HG03439 (cell line): ENCODE results near the gene PPP1R12B.
A peak's percentile ranks its signal among the peaks of the same experiment; 100 is the strongest.
"Not testable (repeated sequence)": the region's sequence is repeated elsewhere in the genome, so short reads cannot be mapped to it uniquely, and the experiment has no call there.

Experiments
- ATAC-seq: cut with Tn5 transposase; IDR thresholded peaks from one replicate; pipeline ENCODE4 v1.9.1; 2021; ENCODE audit warnings: mild to moderate bottlenecking, moderate library complexity; ENCODE audit not compliant: unreplicated experiment

Gene PPP1R12B

DNA sequence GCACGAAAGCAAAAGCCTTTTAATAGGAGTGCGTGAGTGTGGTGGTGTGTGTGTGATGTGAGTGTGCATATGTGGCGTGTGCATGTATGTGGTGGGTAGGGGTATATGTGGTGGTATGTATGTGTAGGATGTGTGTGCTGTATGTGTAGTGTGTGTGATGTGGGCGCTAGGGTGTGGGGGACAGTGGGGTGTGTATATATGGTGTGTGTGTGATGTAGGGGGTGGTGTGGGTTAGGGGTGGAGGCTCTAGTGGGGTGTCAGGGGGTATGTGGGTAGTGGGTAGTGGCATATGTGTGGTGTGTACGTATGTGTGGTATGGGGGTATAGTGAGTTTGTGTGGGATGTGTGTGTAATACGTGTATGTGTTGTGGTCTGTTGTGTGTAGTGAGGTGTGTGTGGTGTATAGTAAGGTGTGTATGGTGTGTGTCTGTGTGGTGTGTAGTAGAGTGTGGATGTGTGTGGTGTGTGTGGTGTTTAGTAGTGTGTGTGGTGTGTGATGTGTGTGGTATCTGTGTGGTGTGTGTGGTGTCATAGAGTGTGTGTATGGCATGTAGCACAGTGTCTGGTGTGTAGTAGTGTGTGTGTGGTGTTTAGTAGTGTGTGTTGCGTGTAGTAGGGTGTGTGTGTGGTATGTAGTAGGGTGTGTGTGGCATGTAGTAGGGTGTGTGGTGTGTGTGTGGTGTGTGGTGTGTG is 275.7 kb downstream of the PPP1R12B start:
- ATAC-seq, result no peak

DNA sequence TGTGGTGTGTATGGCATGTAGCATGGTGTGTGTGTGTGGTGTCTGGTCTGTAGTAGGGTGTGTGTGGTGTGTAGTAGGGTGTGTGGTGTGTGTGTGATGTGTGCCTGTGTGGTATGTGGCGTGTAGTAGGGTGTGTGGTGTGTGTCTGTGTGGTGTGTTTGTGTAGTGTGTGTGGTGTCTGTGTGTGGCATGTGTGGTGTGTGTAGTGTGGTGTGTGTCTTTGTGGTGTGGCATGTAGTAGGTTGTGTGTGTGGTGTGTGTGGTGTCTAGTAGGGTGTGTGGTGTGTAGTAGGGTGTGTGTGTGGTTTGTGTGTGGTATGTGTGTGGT is 276.2 kb downstream of the PPP1R12B start:
- no peak for ATAC-seq

DNA sequence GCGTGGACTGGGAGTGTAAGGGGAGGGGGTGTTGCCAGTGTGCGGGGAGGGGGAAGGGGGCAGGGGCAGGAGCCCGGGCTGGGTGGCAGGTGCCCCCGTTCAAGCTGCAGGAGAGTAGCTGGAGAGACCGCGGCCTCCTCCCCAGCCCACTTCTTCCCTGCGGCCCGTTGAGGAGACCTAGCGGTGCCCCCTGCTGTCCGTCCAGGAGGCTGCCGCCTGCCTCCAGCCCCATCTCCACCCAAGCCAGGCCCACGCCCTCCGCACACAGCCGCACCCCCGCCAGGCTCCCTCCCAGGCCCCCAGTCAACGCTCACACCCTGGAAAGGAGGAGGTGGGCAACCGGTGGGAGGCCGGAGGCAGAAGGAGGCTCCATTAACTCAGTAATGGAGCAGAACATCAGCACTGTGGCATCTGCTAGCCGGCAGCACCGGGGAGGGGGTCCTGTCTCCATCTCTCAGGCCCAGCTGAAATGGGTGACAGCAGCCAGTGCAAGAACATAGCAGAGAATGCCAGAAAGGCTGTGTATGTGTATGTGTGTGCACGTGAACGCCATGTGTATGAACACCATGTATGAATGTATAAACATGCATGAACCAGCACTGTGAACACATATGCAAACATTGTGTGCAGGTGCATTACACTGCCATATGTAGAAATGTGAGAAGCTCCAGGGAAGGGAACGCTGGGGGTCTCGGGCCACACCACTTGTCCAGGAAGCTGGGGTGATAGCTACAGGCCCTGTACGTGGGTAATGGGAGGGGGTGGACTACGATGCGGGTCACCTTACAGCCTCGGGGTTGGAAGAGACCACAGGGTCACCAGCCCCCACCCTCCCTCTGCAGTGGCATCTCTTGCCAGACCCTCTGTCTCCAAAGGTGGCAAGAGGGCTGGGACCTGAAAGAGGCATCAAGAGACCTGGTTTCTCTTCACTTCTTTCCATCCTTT is 277.2 kb downstream of the PPP1R12B start:
- no peak for ATAC-seq

DNA sequence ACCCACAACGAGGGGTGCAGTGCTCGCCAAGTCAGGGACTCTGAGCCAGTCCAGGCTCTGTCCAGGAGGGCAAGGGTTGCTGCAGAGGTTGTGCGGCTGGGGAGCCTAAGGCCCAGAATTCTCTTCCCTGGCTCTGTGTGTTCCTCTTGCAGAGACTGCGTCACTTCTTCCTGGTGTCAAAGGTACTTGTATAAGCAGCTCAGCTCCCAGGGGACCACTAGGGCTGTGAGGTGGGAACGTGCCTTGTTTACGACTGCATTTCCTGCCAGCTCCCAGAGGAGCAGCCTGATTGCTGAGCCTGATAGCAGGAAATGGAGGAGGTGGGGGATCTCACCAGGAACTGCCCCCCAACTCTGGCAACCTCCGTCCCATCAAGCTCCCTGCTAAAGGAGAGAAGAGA is 278.5 kb downstream of the PPP1R12B start:
- ATAC-seq, result not testable (repeated sequence)

DNA sequence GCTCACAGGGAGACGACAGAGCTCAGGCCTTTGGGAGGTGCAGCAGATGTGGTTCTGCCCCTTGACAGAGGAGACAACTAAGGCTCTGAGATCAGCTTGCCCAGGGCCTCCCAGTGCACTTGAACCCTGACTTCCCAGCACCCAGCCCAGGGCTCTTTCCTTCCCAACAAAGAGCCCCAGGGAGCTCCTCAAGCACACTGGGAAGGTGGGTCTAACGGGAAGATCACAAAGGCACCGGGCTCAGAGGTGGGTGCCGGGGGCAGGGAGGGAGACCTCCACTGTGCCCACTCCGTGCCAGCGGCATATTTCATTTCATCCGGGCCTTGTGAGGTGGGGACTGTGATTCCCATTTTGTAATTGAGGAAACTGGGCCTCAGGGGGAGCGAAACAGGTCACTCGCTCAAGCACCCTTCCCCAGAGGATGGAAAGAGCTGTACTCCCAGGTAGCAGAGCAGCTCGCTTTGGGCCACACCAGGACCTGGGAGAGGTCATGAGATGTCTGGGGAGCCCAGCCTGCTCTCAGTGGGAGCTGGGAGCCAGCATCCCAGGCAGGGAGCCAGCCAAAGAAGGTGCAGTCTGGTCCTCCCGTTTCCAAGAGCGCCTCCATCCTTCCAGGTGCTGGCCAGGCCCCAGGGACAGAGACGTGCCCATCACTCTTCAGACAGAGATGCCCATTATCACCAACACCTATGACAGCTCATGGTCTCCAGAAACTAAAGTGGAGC is 279.5 kb downstream of the PPP1R12B start:
- ATAC-seq, result no peak

DNA sequence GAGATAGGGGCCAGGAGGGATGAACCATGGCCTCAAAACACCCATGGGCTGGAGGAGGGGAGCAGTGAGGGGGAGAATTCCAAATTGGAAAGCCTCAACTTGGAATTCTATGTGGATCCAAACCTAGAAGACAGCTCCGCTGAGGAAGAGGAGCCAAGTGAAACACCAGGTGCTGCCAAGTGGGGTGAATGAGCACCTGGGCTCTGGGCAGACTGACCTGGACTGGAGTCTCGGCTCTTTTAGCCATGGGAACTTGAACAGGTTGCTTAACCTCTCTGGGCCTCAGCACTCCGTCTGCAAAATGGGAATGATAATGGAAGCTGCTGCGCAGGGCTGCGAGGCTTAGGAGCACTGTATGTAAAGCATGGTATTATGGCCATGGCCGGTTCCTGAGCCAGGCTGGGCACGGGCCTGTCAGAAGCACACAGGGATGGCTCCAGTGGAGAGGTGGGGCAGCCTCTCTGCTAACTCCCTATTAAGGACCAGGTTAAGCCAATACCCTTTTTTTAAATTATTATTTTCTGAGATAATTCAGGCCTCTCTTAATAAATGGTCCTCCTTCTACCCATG is 280.2 kb downstream of the PPP1R12B start:
- no peak for ATAC-seq

DNA sequence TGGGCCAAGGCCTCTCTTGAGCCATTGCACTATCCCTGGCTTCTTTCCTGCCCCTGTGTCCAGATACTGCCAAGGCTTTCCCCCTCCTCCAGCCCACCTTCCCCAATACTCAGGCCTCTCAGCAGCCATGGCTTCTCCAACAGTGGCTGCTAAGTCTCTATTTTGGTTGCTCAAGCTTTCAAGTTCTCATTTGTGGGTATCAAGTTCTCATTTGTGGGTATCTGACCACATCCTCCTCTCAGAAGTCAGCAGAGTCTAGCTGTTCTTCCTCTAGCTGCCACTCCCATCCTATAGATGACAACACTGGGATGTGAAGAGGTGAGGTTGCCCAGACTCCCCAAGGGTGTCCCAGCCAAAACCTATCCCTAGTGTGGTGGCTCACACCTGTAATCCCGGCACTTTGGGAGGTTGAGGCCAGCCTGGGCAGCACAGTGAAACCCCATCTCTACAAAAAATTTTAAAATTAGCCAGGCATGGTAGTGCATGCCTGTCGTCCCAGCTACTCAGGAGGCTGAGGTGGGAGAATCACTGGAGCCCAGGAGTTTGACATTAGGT is 280.8 kb downstream of the PPP1R12B start:
- ATAC-seq, result peak; percentile 63

DNA sequence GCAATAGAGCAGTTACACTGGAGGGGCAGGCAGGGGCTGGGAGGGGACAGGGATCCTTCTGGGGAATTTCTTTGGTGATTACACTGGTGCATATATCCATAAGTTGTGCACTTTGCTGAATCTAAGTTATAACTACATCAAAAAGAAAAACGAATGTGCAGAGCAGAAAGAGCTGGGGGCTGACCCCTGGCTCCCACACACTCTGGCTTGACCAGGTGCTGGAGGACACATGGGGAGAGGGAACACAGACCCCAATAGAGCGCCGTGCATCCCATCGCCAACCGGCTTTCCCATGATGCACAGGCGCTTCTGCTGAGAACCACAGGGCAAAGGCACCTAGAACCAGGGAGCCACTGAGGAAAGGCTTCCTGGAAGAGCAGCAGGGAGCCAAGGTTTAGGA is 281.6 kb downstream of the PPP1R12B start:
- not testable (repeated sequence) for ATAC-seq

DNA sequence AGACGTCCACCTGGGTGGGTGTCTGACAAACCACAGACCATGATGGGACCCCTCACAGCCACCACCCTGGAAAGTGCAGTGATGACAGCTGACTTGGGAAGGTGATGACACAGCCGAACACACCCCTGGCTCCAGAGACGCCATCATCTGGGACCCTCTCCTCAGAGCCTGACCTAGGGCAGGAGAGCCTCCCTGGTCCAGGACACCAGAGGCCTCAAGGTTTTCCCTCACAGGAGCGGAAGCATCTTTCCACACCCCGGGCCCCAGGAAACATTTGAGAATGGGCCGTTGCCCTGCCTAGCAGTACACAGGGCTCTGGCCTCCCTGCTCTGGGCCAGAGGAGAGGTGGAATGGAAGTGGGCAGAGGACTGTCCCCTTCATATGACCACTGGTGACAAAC is 282.0 kb downstream of the PPP1R12B start:
- no peak for ATAC-seq

DNA sequence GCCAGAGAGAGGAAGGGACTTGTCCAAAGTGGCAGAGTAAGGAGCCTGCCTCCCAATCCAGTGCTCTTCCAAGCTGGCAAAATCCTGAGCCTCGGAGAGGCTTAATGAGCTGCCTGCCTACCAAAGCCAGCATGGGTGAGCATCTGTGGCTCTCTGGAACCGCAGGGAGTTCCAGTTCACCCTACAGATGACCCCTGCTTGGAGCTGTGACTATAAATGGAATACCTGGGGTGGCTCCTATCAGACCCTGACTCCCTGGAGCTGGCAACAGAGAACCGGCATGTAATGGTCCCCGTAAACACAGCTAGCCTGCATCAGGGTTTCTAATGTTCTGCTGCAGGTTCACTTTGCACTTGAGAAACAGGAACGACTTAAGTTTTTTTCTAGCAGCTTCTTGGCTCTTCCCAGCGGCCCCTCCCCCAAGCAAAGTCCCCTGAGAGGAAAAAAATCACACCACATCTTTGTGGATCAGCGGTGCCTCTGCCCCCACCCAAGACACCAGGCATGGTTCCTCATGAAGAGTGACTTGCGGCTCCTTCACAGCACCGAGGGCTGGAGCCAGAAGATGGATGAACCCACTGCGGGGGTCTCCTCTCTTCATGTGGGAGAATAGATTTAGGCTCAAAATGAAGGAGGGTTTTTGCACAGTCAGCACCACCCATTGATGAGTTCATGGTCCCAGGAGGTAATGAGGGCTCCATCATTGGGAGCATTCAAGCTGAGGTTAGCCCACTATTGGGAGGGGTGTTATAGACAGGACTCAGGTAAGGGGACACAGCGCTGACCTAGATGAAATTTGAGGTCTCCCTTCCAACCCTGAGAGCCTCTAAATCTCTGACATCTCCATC is 282.8 kb downstream of the PPP1R12B start:
- no peak for ATAC-seq

DNA sequence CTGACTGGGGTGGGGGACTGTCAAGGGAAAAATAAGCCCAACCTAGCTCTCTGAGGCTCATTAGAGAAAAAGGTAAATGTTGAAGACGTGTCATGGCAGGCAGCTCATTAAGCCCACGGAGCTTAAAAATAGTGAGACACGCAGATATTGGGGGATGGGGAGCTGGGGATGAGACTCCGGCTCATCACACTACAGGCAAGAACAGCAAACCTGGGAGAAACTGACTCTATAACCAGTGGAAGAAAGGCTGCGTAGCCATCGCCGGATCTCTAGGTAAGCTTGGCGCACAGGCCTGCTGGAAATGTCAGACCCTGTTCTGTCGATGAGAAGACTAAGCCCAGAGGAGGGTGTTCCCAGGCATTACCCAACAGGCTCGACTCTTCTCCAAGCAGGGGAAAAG is 283.7 kb downstream of the PPP1R12B start:
- no peak for ATAC-seq

DNA sequence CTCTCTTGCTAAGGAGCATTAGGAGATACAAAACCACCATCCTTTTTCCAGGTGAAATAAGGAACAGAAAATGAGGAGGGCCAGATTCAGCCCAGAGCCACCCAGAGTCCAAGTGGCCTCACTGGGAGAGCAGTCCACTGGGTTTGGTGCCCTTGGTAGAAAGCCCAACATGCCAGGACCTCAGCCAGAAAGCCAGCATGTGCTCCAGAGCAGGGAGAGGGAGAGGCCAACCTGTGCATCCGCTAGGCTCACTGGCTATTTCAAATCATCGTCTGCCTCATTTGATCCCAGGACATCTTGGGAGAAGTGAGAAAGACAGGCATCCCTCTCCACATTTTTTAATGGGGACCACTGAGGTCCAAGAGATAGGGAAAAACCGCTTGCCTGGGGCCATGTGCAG is 287.7 kb downstream of the PPP1R12B start:
- not testable (repeated sequence) for ATAC-seq

DNA sequence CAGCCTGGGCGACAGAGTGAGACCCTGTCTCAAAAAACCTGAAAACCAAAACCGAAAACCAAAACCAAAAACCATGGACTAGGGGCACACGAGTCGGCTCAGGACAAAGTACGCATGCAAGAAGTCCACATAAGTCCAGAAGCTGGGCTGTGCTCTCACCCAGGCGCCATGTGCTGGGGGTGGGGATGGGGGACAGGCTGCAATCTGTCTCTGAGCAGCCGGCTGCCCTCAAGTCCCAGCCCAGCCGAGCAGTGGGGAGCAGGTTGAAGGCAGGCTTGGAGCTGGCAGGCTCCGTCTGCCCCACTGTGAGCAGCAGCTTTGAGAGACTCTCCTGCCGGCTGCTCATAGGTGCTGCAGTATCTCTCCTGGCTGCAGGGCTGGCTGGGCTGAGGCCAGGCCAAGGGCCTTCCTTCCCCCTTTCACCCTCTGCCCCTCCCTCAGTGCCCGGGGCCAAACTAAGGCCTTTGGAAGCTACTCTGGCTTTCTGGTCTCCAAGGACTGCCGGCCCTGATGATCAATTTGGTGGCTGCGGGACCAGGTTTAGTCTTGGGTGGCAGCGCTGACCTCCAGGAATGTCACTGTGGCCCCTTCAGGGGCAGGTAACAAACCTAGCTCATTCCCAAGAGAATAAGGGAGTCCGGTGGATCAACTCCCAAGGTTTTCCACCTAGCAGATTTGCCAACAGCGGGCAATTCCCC is 289.0 kb downstream of the PPP1R12B start:
- ATAC-seq, result not testable (repeated sequence)

DNA sequence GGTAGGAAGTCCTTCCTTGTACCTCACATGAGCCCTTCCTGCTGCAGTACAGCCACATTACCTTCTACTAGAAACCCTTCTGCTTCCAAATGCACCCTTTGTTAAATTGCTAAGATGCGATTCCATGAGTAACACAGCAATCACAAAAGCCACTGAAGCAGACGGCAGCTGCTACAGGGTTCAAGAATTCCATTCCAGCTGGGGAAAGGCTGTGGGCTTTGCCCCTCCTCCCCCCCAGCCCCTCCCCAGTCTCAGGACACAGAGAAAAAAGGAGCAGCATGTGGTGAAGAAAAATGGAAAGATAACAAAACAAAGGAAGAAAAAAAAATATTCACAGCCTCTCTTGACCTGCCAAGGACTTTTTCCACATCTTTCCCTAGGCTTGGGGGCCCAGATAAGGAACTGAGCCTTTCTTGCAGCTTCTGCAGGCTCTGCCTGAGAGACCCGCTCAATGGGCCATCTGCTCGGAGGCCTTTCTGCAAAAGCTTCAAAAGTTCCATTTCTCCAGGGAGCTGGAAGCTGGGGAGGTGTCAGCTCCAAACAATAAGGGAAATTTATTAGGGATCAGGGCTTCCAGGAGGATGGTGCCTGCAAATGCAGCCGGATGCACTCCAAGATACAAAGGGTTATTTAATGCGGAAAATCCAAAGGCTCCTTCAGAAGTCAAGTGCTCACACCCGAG is 289.7 kb downstream of the PPP1R12B start:
- no peak for ATAC-seq

DNA sequence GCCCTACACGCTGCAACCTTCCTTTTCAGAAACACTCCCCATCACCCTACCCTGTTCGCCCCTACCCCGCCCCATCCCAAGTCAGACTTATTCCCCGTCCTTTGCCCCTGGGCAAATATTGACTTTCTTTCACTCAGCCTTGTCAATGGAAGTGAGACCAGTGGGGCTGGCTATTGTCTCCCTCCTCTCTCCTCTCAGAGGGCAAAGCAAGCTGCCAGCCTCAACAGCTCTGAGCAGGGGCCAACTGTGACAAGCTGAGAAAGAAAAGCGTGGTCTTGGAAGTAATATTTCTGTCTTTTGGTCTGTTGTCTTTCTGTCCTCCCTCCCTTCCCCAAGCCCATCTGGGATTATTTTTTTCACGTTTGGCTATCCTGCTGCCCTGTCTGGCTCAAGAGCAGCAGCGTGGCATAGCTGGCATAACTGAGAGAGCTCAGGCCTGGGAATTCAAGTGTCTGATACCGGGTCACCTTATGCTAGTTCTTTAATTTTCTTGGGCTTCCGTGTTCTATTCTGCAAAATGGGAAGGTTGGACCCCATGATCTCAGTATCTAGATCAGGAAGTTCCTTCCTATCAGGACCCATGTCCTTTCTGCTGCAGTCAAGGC is 290.3 kb downstream of the PPP1R12B start:
- ATAC-seq, result not testable (repeated sequence)

DNA sequence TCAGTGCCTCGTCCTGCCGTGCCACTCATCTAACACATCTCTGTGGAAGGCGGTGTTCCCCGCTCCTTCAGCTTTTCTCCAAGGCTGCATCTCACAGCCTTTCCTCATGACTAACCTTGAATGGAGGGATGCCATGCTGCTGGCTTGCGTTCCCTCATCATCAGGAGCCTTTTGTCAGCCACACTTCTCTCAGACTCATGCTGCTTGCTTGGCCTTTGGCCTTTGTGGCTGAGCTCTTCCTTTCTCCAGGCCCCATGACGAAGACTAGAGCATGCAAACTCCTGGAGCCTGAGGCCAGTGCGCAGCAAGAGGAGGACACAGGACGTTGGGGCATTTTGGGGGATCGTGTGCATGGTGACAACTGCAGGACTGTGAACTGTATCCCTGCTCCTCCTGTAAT is 291.0 kb downstream of the PPP1R12B start:
- no peak for ATAC-seq

DNA sequence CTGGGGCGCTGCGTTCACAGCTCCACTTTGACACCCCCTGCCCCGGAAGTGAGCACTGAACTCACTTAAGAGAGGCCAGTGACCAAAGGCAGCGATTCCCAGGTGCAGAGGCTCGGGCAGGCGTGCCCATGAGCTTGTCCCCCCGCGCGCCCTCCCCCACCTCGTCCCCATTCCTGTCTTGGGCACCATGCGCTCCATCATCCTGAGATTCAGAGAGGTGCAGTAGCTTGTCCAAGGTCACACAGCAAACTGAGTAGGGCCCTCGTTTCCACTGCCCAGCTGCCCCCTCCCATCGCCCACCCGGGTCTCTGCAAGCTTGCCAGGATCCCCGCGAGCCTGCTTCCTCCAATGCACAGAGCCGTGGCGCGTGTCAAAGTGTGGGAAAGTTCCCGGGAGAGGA is 293.7 kb downstream of the PPP1R12B start:
- ATAC-seq, result no peak
